ENCODE results near the gene RUNX2. TPM values are rescaled to one million over a fixed set of nuclear protein-coding genes. Genes with fewer than 3 reads are reported as not detected.

Gene RUNX2
- total RNA-seq, 2 experiments from 2014 or later, result 33.4 to 34.9 TPM

- peaks cover 53% of the 10 kb centered on the region for H3K36me3 Mint-ChIP-seq
- peak overlapping the region; percentile 46 for H3K27ac Mint-ChIP-seq
- H3K4me1 Mint-ChIP-seq (ENCODE audit: low read depth), result peaks cover 62% of the 10 kb centered on the region
- DNase-seq, result no peak
- CTCF ChIA-PET, result interaction anchor here (0.6 to 1.9 kb wide), 2 partner anchors 14 to 289 kb away, joined by 3 to 6 read pairs; no protein-coding TSS in a partner anchor
- H3K4me3 Mint-ChIP-seq, result no peak overlapping the region
- no peaks in the 10 kb centered on the region for H3K27me3 Mint-ChIP-seq
- intact Hi-C loops (cut with micrococcal nuclease), result no loop called here
- POLR2A ChIA-PET, result interaction anchor here (0.9 to 2.5 kb wide), 2 partner anchors 58 to 64 kb away, joined by 4 to 10 read pairs; no protein-coding TSS in a partner anchor
- no peaks in the 10 kb centered on the region for H3K9me3 Mint-ChIP-seq
These were observed 167.4 kb downstream of the RUNX2 start for GRCh38 chr6:45495429-45496084.

GRCh38 chr6:45496085-45496433 is 167.9 kb downstream of the RUNX2 start:
- intact Hi-C loops (cut with micrococcal nuclease), result no loop called here
- Mint-ChIP-seq H3K36me3 (peaks cover 54% of the 10 kb centered on the region), H3K27me3 (no peaks in the 10 kb centered on the region), H3K4me3 (no peak overlapping the region), H3K27ac (peak overlapping the region; percentile 46), H3K4me1 (ENCODE audit: low read depth) (peaks cover 58% of the 10 kb centered on the region), H3K9me3 (no peaks in the 10 kb centered on the region)
- no peak for DNase-seq
- CTCF ChIA-PET, result interaction anchor here (1.9 kb wide), 1 partner anchor 13 kb away, joined by 6 read pairs; no protein-coding TSS in a partner anchor
- POLR2A ChIA-PET, result interaction anchor here (0.9 to 2.5 kb wide), 2 partner anchors 59 to 64 kb away, joined by 4 to 10 read pairs; no protein-coding TSS in a partner anchor

GRCh38 chr6:45498591-45498990 is 170.5 kb downstream of the RUNX2 start:
- ChIA-PET CTCF (no interaction called here), POLR2A (no interaction called here)
- Mint-ChIP-seq H3K36me3 (peaks cover 61% of the 10 kb centered on the region), H3K4me3 (no peak overlapping the region), H3K27me3 (no peaks in the 10 kb centered on the region), H3K27ac (no peak overlapping the region), H3K4me1 (ENCODE audit: low read depth) (peaks cover 57% of the 10 kb centered on the region), H3K9me3 (no peaks in the 10 kb centered on the region)
- intact Hi-C loops (cut with micrococcal nuclease), result no loop called here
- no peak for DNase-seq

DNA sequence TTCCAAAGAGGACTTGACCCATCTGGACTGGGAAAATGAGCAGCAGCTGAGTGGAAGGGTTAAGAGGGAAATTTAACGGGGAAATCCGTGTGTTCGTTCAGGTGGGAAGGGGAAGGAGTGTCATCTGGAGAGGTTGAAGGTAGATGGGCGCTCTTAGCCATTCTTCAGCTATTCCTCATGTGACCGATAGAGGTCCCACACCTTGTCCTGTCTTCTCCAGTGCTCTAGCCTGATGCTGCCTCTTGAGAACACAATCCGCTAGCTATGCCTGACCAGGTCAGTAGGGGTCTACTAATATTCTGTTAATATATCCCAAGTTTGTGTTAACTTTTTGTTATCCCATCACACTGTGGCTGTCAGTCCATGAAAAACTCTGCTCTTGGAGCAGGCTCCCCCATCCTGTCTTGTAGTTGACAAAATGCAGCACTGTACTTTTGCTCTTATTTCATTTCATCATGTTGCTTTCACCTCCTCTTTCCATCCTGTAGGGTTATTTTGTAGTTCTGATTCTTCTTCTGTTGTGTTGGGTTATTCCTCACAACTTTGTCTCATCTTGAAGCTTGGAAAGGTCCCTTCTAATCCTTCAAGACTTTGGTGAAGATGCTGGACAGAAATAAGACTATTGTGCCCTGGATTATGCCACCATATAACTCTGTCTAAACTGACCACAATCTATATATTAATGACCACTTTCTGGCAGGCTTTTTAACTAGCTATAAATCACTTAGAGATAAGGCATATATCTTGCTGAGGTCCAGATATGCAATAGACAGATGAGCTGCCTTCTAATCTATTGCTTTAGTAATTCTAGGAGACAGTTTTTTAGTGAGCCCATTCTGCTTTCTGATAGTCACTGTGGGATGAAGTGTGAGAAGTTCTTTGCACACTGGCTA is 173.0 kb downstream of the RUNX2 start:
- no peaks in the 10 kb centered on the region for H3K27me3 Mint-ChIP-seq
- peaks cover 49% of the 10 kb centered on the region for H3K4me1 Mint-ChIP-seq (ENCODE audit: low read depth)
- no peak for DNase-seq
- intact Hi-C loops (cut with micrococcal nuclease), result no loop called here
- no peak overlapping the region for H3K27ac Mint-ChIP-seq
- CTCF ChIA-PET, result no interaction called here
- peaks cover 63% of the 10 kb centered on the region for H3K36me3 Mint-ChIP-seq
- H3K9me3 Mint-ChIP-seq, result no peaks in the 10 kb centered on the region
- no peak overlapping the region for H3K4me3 Mint-ChIP-seq
- POLR2A ChIA-PET, result no interaction called here

GRCh38 chr6:45502456-45502855 is 174.3 kb downstream of the RUNX2 start:
- no peak overlapping the region for H3K4me3 Mint-ChIP-seq
- H3K27me3 Mint-ChIP-seq, result no peaks in the 10 kb centered on the region
- H3K36me3 Mint-ChIP-seq, result peaks cover 59% of the 10 kb centered on the region
- intact Hi-C loops (cut with micrococcal nuclease), result no loop called here
- H3K4me1 Mint-ChIP-seq (ENCODE audit: low read depth), result peaks cover 48% of the 10 kb centered on the region
- H3K9me3 Mint-ChIP-seq, result no peaks in the 10 kb centered on the region
- no peak for DNase-seq
- no peak overlapping the region for H3K27ac Mint-ChIP-seq
- POLR2A ChIA-PET, result no interaction called here
- CTCF ChIA-PET, result no interaction called here

DNA sequence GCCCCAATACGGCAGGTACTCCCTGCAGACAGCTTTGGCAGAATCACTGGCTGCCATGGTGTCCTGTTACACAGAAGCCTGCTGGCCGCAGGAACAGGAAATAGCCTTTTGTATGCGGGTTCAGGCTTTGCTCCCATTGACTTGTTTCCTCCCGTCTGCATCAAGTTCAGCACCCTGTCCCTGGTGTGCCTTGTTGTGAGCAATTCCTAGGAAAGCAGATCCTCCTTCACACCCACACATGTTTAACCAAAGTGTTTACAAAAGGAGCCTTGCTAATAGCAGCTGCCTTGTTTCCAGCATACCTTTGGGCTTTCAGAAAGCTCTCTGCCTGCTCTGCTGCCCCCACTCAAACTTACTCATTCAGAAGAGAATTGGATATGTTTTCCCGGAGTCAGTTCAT is 176.8 kb downstream of the RUNX2 start:
- Mint-ChIP-seq H3K4me3 (no peak overlapping the region), H3K9me3 (no peaks in the 10 kb centered on the region), H3K4me1 (ENCODE audit: low read depth) (peaks cover 37% of the 10 kb centered on the region), H3K36me3 (peaks cover 55% of the 10 kb centered on the region), H3K27ac (no peak overlapping the region), H3K27me3 (no peaks in the 10 kb centered on the region)
- POLR2A ChIA-PET, result interaction anchor here (0.6 kb wide), 1 partner anchor 25 kb away, joined by 3 read pairs; no protein-coding TSS in a partner anchor
- DNase-seq, result no peak
- CTCF ChIA-PET, result no interaction called here
- intact Hi-C loops (cut with micrococcal nuclease), result no loop called here

DNA sequence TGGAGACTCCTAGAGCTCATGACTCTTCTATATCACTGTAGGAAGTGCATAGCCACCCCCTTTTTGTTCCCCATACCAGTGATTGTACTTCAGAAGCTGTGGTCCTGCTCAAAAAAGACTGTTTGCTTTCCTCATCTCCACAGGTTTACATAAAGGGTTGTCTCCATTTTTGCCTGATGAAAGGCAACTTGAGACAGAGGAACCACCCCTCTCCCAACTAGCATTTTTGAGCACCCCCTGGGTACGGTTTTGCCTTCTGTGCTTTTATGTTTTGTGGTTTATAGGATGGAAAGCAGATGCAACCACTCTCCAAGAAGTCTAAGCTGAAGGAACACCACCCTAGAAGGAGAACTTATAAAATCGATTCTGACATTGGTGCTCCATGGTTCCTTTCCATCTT is 177.3 kb downstream of the RUNX2 start:
- ChIA-PET CTCF (no interaction called here), POLR2A (no interaction called here)
- Mint-ChIP-seq H3K36me3 (peaks cover 54% of the 10 kb centered on the region), H3K27ac (no peak overlapping the region), H3K4me1 (ENCODE audit: low read depth) (peaks cover 35% of the 10 kb centered on the region), H3K27me3 (no peaks in the 10 kb centered on the region), H3K9me3 (no peaks in the 10 kb centered on the region), H3K4me3 (no peak overlapping the region)
- DNase-seq, result no peak
- intact Hi-C loops (cut with micrococcal nuclease), result no loop called here

DNA sequence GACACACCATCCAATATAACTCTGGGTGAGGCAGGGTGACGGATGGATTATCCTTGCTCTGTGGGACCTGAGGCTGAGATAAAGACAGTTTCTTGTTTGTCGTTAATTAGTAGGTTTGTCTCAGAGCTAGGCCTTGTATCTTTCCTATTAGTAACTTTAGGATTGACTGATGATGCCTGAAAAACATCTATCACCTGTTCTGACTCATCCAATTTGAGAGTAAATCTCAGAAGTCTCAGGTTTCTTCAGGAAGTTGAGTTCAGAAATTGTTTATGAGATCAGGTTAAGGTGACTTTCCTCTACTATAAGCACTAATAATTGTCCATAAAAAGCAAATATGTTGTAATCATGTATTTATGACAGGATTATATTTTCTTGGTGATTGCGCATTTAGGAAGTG is 179.1 kb downstream of the RUNX2 start:
- CTCF ChIA-PET, result no interaction called here
- Mint-ChIP-seq H3K36me3 (peaks cover 52% of the 10 kb centered on the region), H3K4me1 (ENCODE audit: low read depth) (peaks cover 30% of the 10 kb centered on the region), H3K9me3 (no peaks in the 10 kb centered on the region), H3K4me3 (no peak overlapping the region), H3K27me3 (no peaks in the 10 kb centered on the region), H3K27ac (no peak overlapping the region)
- intact Hi-C loops (cut with micrococcal nuclease), result no loop called here
- POLR2A ChIA-PET, result no interaction called here
- DNase-seq, result no peak

- Mint-ChIP-seq H3K4me3 (no peak overlapping the region), H3K27ac (no peak overlapping the region), H3K4me1 (ENCODE audit: low read depth) (peaks cover 26% of the 10 kb centered on the region), H3K27me3 (no peaks in the 10 kb centered on the region), H3K36me3 (peaks cover 57% of the 10 kb centered on the region), H3K9me3 (no peaks in the 10 kb centered on the region)
- intact Hi-C loops (cut with micrococcal nuclease), result no loop called here
- ChIA-PET CTCF (interaction anchor here (0.8 to 1.6 kb wide), 2 partner anchors 13 to 879 kb away, joined by 3 to 6 read pairs; no protein-coding TSS in a partner anchor), POLR2A (no interaction called here)
- DNase-seq, result no peak
These were observed 181.3 kb downstream of the RUNX2 start for GRCh38 chr6:45509426-45509825.

DNA sequence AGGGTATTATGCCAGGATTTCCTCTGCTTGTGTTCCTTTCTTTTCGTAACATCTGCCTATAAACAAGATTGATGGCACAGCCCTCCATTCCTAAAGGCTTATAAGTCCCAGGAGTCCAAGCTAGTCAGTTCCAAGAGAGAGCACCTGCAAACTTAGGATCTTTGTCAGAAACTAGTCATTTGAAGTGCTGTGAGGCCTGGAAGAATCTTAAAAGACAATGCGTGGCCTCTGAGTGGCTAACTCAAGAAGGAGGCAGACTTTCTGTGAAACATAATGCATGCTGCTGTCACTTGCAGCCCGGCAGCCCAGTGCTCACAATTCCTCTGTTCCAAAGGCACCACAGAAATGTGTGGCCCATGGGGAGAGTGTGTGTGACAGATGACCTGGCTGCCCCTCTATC is 184.6 kb downstream of the RUNX2 start:
- Mint-ChIP-seq H3K27ac (no peak overlapping the region), H3K9me3 (no peaks in the 10 kb centered on the region), H3K27me3 (no peaks in the 10 kb centered on the region), H3K4me1 (ENCODE audit: low read depth) (peaks cover under 1% of the 10 kb centered on the region), H3K36me3 (peaks cover 49% of the 10 kb centered on the region), H3K4me3 (no peak overlapping the region)
- CTCF ChIA-PET, result no interaction called here
- POLR2A ChIA-PET, result no interaction called here
- intact Hi-C loops (cut with micrococcal nuclease), result no loop called here
- DNase-seq, result no peak

DNA sequence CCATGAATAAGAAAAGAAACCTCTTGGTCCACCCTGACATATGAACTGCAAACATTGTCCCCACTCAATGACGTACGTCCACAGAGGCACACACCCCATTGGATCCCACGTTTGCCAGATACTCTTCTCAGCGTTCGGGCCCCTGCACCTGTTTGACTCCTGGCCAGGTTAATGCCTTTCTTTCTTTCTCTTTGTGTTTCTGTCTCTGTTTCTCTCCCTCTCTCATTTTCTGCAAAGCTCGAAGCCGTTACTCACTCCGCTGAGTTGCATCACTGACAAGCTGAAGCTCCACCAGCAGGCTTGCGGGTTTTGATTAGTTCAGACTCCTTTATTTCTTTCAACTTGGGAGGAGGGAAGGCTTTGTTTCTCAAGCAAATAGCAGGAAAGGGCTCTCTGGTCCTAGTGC is 185.1 kb downstream of the RUNX2 start:
- no peak overlapping the region for H3K4me3 Mint-ChIP-seq
- CTCF ChIA-PET, result no interaction called here
- peaks cover 2% of the 10 kb centered on the region for H3K4me1 Mint-ChIP-seq (ENCODE audit: low read depth)
- no peak for DNase-seq
- POLR2A ChIA-PET, result no interaction called here
- intact Hi-C loops (cut with micrococcal nuclease), result no loop called here
- no peaks in the 10 kb centered on the region for H3K27me3 Mint-ChIP-seq
- peaks cover 52% of the 10 kb centered on the region for H3K36me3 Mint-ChIP-seq
- no peaks in the 10 kb centered on the region for H3K9me3 Mint-ChIP-seq
- H3K27ac Mint-ChIP-seq, result no peak overlapping the region

DNA sequence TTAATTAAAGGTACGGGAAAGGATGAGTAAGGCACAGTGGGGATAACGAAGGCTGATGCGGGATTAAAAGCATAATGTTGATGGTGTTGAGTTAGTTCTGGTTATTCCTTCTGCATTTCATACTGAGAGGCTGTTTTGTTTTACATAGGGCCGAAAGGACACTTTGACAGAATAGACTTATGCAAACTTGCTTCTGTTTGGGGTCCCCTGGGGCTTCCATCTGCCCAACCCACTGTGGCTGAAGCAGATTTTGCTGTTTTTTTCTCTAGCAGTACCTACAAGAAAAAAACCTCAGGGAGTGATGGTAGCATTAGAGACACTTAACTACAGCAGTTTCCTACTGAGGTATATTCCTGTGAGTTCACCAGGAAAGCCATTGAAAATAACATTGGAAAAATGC is 185.7 kb downstream of the RUNX2 start:
- peaks cover 53% of the 10 kb centered on the region for H3K36me3 Mint-ChIP-seq
- DNase-seq, result no peak
- H3K4me1 Mint-ChIP-seq (ENCODE audit: low read depth), result peaks cover 5% of the 10 kb centered on the region
- no peak overlapping the region for H3K4me3 Mint-ChIP-seq
- intact Hi-C loops (cut with micrococcal nuclease), result no loop called here
- no peaks in the 10 kb centered on the region for H3K27me3 Mint-ChIP-seq
- H3K27ac Mint-ChIP-seq, result no peak overlapping the region
- ChIA-PET CTCF (no interaction called here), POLR2A (no interaction called here)
- no peaks in the 10 kb centered on the region for H3K9me3 Mint-ChIP-seq
